Measurements from ENCODE around the gene PRKAR1B.
A peak's percentile ranks its signal among the peaks of the same experiment; 100 is the strongest.

The PRKAR1B gene

GRCh38 chr7:537911-538634, 189.0 kb downstream of the PRKAR1B start:
- Histone ChIP-seq H3K36me3 (ENCODE audit: low read depth) (no peaks in the 10 kb centered on the region), H3K27me3 (ENCODE audit: insufficient read depth, poor library complexity, severe bottlenecking) (no peaks in the 10 kb centered on the region), H3K27ac (ENCODE audit: poor library complexity, severe bottlenecking) (peak overlapping the region; percentile 99), H3K4me1 (ENCODE audit: insufficient read depth, poor library complexity, severe bottlenecking) (peaks cover 28% of the 10 kb centered on the region), H3K9me3 (ENCODE audit: severe bottlenecking) (no peaks in the 10 kb centered on the region), H3K4me3 (ENCODE audit: severe bottlenecking) (peak overlapping the region; percentile 30)
- ATAC-seq (ENCODE audit: low read depth) (peak; percentile 70), DNase-seq (ENCODE audit: low spot score) (peak; percentile 98)
- no peak for TF ChIP-seq CTCF (IDR thresholded peaks at IDR 0.05; ENCODE audit: poor library complexity, severe bottlenecking)

- Histone ChIP-seq H3K9me3 (ENCODE audit: severe bottlenecking) (no peaks in the 10 kb centered on the region), H3K27me3 (ENCODE audit: insufficient read depth, poor library complexity, severe bottlenecking) (no peaks in the 10 kb centered on the region), H3K36me3 (ENCODE audit: low read depth) (no peaks in the 10 kb centered on the region), H3K4me3 (ENCODE audit: severe bottlenecking) (no peak overlapping the region), H3K27ac (ENCODE audit: poor library complexity, severe bottlenecking) (peak overlapping the region; percentile 99), H3K4me1 (ENCODE audit: insufficient read depth, poor library complexity, severe bottlenecking) (peaks cover 19% of the 10 kb centered on the region)
- no peak for TF ChIP-seq CTCF (IDR thresholded peaks at IDR 0.05; ENCODE audit: poor library complexity, severe bottlenecking)
- ATAC-seq (ENCODE audit: low read depth) (no peak), DNase-seq (ENCODE audit: low spot score) (no peak)
These were observed 190.8 kb downstream of the PRKAR1B start for GRCh38 chr7:536231-536630.

- Histone ChIP-seq H3K4me1 (ENCODE audit: insufficient read depth, poor library complexity, severe bottlenecking) (peaks cover 13% of the 10 kb centered on the region), H3K9me3 (ENCODE audit: severe bottlenecking) (no peaks in the 10 kb centered on the region), H3K27ac (ENCODE audit: poor library complexity, severe bottlenecking) (no peak overlapping the region), H3K36me3 (ENCODE audit: low read depth) (no peaks in the 10 kb centered on the region), H3K4me3 (ENCODE audit: severe bottlenecking) (no peak overlapping the region), H3K27me3 (ENCODE audit: insufficient read depth, poor library complexity, severe bottlenecking) (no peaks in the 10 kb centered on the region)
- no peak for TF ChIP-seq CTCF (IDR thresholded peaks at IDR 0.05; ENCODE audit: poor library complexity, severe bottlenecking)
- no peak for ATAC-seq (ENCODE audit: low read depth)
- no peak for DNase-seq (ENCODE audit: low spot score)
These were observed 192.1 kb downstream of the PRKAR1B start for GRCh38 chr7:534959-535358.

- TF ChIP-seq CTCF (IDR thresholded peaks at IDR 0.05; ENCODE audit: poor library complexity, severe bottlenecking), result no peak
- DNase-seq (ENCODE audit: low spot score), result no peak
- Histone ChIP-seq H3K27me3 (ENCODE audit: insufficient read depth, poor library complexity, severe bottlenecking) (no peaks in the 10 kb centered on the region), H3K4me3 (ENCODE audit: severe bottlenecking) (no peak overlapping the region), H3K36me3 (ENCODE audit: low read depth) (no peaks in the 10 kb centered on the region), H3K27ac (ENCODE audit: poor library complexity, severe bottlenecking) (no peak overlapping the region), H3K4me1 (ENCODE audit: insufficient read depth, poor library complexity, severe bottlenecking) (peaks cover 12% of the 10 kb centered on the region), H3K9me3 (ENCODE audit: severe bottlenecking) (no peaks in the 10 kb centered on the region)
- no peak for ATAC-seq (ENCODE audit: low read depth)
These were observed 193.0 kb downstream of the PRKAR1B start for GRCh38 chr7:534075-534474.

- DNase-seq (ENCODE audit: low spot score) (no peak), ATAC-seq (ENCODE audit: low read depth) (no peak)
- H3K4me1 ChIP-seq (ENCODE audit: insufficient read depth, poor library complexity, severe bottlenecking), result peaks cover 5% of the 10 kb centered on the region
- no peaks in the 10 kb centered on the region for H3K36me3 ChIP-seq (ENCODE audit: low read depth)
- no peaks in the 10 kb centered on the region for H3K27me3 ChIP-seq (ENCODE audit: insufficient read depth, poor library complexity, severe bottlenecking)
- H3K27ac ChIP-seq (ENCODE audit: poor library complexity, severe bottlenecking), result no peak overlapping the region
- H3K4me3 ChIP-seq (ENCODE audit: severe bottlenecking), result no peak overlapping the region
- no peaks in the 10 kb centered on the region for H3K9me3 ChIP-seq (ENCODE audit: severe bottlenecking)
- no peak for TF ChIP-seq CTCF (IDR thresholded peaks at IDR 0.05; ENCODE audit: poor library complexity, severe bottlenecking)
These were observed 193.8 kb downstream of the PRKAR1B start for GRCh38 chr7:533266-533665.

Measured in RWPE2 (cell line).